GM18951 (cell line): ENCODE results near the gene MUC20.
"Not testable (repeated sequence)": the region's sequence is repeated elsewhere in the genome, so short reads cannot be mapped to it uniquely, and the experiment has no call there.

ENCODE experiments used
- POLR2A ChIP-seq: IDR thresholded peaks from 4 replicates; pipeline ENCODE4 v1.6.1; 2011; ENCODE audit warnings: mild to moderate bottlenecking; ENCODE audit not compliant: insufficient read length, insufficient read depth; ENCODE audit errors: extremely low read depth
- in situ Hi-C: fragments of 300-500 bp; cut with MboI; formaldehyde crosslinking; loops from one replicate; pipeline ENCODE4 v1.12.0; 2022; ENCODE audit warnings: low sequenced_read_pairs, mixed read lengths, inconsistent platforms; ENCODE audit not compliant: unreplicated experiment

The MUC20 gene

GRCh38 chr3:195770081-195770840, 49.5 kb downstream of the MUC20 start:
- in situ Hi-C loops, result no loop called here
- TF ChIP-seq POLR2A, result no peak

DNA sequence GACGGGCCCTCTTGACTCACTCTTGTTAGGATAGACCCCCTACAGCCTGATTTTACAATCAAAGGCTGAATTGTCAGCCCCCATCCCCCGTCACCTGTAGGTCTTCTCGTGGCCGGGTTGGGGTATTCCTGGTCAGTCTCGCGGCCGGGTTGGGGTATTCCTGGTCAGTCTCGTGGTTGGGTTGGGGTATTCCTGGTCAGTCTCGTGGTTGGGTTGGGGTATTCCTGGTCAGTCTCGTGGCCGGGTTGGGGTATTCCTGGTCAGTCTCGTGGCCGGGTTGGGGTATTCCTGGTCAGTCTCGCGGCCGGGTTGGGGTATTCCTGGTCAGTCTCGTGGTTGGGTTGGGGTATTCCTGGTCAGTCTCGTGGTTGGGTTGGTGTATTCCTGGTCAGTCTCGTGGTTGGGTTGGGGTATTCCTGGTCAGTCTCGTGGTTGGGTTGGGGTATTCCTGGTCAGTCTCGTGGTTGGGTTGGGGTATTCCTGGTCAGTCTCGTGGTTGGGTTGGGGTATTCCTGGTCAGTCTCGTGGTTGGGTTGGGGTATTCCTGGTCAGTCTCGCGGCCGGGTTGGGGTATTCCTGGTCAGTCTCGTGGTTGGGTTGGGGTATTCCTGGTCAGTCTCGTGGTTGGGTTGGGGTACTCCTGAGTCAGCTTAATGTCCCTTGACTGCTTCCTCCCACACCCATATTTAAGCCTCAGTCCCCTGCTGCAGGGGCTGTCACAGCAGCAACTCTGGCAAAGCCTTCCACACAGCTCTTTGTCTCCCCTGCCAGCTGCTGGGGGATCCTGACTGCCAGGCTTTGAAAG, 50.3 kb downstream of the MUC20 start:
- in situ Hi-C loops, result not testable (repeated sequence)

DNA sequence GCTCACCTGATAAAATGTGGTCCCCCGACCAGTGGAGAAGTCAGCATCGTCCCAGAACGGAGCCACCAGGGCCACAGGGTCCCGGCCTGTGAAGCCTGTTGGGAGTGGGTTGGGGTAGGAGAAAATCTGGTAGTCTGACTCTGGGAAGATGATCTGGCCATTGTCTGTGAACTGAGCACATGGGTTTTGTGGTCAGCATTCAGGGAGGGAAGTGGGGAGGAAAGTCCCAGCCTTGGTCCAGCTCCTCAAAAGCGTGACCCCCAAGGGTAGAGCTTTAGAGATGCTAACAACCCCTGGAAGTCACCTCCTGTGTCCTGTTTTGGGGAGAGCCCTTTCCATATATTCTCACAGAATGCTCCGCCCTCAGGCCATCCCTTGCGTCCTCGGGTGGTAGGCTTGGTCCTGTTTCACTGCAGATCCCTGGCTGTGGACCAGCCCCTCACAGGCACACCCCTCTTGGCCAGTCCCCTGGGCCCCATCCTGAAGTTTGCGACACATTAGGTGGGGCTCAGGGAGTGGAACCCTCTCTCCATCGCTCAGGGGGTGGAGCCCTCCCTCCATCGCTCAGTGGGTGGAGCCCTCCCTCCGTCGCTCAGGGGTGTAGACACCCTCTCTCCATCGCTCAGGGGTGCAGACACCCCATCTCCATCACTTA, 51.0 kb downstream of the MUC20 start:
- no peak for TF ChIP-seq POLR2A
- in situ Hi-C loops, result no loop called here

- TF ChIP-seq POLR2A, result no peak
- in situ Hi-C loops, result no loop called here
Measured at GRCh38 chr3:195773956-195774537, 53.3 kb downstream of the MUC20 start.

DNA sequence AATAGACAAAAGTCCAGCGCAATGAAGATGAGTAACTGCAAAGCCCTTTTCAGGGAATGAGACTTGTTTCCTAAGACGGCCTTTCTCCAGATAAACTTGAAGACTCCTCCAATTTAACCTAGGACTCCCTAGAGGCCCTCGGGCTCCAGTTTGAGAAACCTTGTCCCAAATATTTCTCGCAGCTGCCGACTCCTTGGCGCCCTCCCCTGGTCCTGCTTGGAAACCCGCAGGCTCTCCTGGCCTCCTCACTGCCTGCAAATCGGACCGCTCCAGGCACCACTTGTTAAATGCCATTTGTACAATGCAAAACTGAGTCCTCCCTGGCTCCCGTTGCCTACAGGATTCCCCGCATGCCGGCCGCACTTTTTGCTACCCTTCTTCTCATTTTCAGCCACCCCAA, 54.1 kb downstream of the MUC20 start:
- no peak for TF ChIP-seq POLR2A
- in situ Hi-C loops, result no loop called here

DNA sequence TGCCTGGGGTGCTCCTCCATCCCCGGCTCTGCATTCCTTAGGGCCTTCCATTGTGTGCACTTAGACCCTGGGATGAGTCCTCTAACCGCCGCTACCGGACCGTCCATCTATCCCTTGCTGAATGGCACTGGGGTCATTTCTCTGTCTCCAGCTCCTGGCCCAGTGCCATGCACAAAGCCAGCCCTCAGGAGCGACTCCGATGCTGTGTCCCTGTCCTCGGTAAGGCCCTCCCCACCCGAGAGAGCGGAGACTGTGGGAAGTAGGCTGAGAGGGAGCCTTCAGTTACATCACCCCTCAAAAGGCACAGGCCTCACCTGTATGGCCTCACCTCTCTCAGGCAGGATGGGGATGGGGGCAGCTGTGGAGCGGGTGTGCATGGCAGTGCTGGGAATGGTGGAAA, 57.2 kb downstream of the MUC20 start:
- in situ Hi-C loops, result no loop called here
- no peak for TF ChIP-seq POLR2A

DNA sequence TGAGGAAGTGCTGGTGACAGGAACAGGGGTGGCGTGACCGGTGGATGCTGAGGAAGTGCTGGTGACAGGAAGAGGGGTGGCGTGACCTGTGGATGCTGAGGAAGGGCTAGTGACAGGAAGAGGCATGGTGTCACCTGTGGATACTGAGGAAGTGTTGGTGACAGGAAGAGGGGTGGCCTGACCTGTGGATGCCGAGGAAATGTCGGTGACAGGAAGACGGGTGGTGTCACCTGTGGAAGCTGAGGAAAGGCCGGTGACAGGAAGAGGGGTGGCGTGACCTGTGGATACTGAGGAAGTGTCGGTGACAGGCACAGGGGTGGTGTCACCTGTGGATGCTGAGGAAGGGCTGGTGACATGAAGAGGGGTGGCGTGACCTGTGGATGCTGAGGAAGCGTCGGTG, 60.5 kb downstream of the MUC20 start:
- in situ Hi-C loops, result not testable (repeated sequence)
